ENCODE results near the gene IFITM5. TPM values are rescaled to one million over a fixed set of nuclear protein-coding genes. Genes with fewer than 3 reads are reported as not detected.
A peak's percentile ranks its signal among the peaks of the same experiment; 100 is the strongest.

The IFITM5 gene
- total and polyA plus RNA-seq, 2 donors from 2014 or later = not detected

GRCh38 chr11:316891-317301 is 17.6 kb upstream of the IFITM5 start:
- Histone ChIP-seq H3K9me3 (ENCODE audit: control insufficient read depth in 2 of 3, insufficient read depth in 1 of 3, low read length in 3 of 3) (no peaks in the 10 kb centered on the region), H3K9ac (ENCODE audit: low read length in 3 of 3) (peak overlapping the region in 1 of 3 donors; percentile 1), H3K4me3 (ENCODE audit: low read length in 3 of 3) (peak overlapping the region in 1 of 3 donors; percentile 82), H3K27ac (ENCODE audit: low read depth in 2 of 2, low read length in 2 of 2) (peak overlapping the region; percentile 63 to 64), H3K36me3 (ENCODE audit: control insufficient read depth in 2 of 3, insufficient read depth in 3 of 3, low read length in 3 of 3) (no peaks in the 10 kb centered on the region), H3K27me3 (ENCODE audit: control insufficient read depth, insufficient read depth, low read length) (peaks cover 4% of the 10 kb centered on the region), H3K4me1 (ENCODE audit: control insufficient read depth in 2 of 3, insufficient read depth in 2 of 3, low read depth in 1 of 3, low read length in 3 of 3) (peaks cover 3 to 22% (median 7%) of the 10 kb centered on the region in 3 donors)
- TF ChIP-seq, protein P1, sequence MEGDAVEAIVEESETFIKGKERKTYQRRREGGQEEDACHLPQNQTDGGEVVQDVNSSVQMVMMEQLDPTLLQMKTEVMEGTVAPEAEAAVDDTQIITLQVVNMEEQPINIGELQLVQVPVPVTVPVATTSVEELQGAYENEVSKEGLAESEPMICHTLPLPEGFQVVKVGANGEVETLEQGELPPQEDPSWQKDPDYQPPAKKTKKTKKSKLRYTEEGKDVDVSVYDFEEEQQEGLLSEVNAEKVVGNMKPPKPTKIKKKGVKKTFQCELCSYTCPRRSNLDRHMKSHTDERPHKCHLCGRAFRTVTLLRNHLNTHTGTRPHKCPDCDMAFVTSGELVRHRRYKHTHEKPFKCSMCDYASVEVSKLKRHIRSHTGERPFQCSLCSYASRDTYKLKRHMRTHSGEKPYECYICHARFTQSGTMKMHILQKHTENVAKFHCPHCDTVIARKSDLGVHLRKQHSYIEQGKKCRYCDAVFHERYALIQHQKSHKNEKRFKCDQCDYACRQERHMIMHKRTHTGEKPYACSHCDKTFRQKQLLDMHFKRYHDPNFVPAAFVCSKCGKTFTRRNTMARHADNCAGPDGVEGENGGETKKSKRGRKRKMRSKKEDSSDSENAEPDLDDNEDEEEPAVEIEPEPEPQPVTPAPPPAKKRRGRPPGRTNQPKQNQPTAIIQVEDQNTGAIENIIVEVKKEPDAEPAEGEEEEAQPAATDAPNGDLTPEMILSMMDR (IDR thresholded peaks at IDR 0.05; ENCODE audit: borderline replicate concordance, extremely low read depth, insufficient read depth) = no peak
- DNase-seq (peak in 1 of 5 donors; percentile 45), FAIRE-seq (no peak)
- intact Hi-C loops (cut with DNase I) = no loop called here

DNA sequence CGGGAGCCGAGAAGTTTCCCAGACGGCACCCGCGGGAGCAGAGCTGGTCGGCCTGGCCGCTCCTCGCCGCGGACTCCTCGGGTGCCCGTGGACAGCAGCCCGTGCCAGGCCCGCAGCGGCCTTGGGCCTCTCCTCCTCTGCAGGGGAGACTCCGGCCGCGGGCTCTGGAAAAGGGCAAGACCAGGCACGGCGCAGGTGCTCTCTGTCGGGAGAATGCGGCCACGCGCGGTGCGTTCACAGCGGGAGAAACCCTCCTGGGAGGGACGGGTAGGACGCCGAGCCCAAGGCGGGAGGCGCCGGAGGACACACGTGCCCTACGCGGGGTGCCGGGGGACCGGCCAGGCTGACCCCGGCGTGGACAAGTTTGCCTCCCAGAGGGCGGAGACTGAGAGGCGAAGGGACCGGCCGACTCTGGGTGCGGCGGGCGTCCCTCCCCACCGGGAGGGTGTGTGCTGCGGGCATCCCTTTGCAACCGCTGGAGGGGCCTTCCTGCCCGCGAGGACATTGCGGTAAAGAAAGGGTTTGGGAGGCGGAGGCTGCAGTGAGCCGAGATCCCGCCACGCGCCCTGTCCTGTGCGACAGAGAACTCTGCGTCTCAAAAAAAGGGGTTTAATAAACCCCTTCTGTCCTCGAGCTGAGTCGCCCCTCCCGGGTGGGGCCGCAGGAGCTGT is 16.8 kb upstream of the IFITM5 start:
- Histone ChIP-seq H3K9ac (ENCODE audit: low read length in 3 of 3) (peak overlapping the region in 1 of 3 donors; percentile 58), H3K27ac (ENCODE audit: low read depth in 2 of 2, low read length in 2 of 2) (peak overlapping the region; percentile 63 to 81), H3K4me1 (ENCODE audit: control insufficient read depth in 2 of 3, insufficient read depth in 2 of 3, low read depth in 1 of 3, low read length in 3 of 3) (peaks cover 3 to 24% (median 7%) of the 10 kb centered on the region in 3 donors), H3K27me3 (ENCODE audit: control insufficient read depth, insufficient read depth, low read length) (peaks cover 4% of the 10 kb centered on the region), H3K36me3 (ENCODE audit: control insufficient read depth in 2 of 3, insufficient read depth in 3 of 3, low read length in 3 of 3) (no peaks in the 10 kb centered on the region), H3K9me3 (ENCODE audit: control insufficient read depth in 2 of 3, insufficient read depth in 1 of 3, low read length in 3 of 3) (no peaks in the 10 kb centered on the region), H3K4me3 (ENCODE audit: low read length in 3 of 3) (peak overlapping the region in 1 of 3 donors; percentile 82)
- DNase-seq = peak in 3 of 5 donors; percentile 35 to 88 (median 62)
- FAIRE-seq = no peak
- intact Hi-C loops (cut with DNase I) = no loop called here
- TF ChIP-seq, protein P1 (IDR thresholded peaks at IDR 0.05; ENCODE audit: borderline replicate concordance, extremely low read depth, insufficient read depth) = no peak

- TF ChIP-seq, protein P1 (IDR thresholded peaks at IDR 0.05; ENCODE audit: borderline replicate concordance, extremely low read depth, insufficient read depth) = no peak
- no peak for FAIRE-seq
- Histone ChIP-seq H3K27ac (ENCODE audit: low read depth in 2 of 2, low read length in 2 of 2) (peak overlapping the region; percentile 63 to 81), H3K9me3 (ENCODE audit: control insufficient read depth in 2 of 3, insufficient read depth in 1 of 3, low read length in 3 of 3) (no peaks in the 10 kb centered on the region), H3K9ac (ENCODE audit: low read length in 3 of 3) (peak overlapping the region in 2 of 3 donors; percentile 58 to 85), H3K4me3 (ENCODE audit: low read length in 3 of 3) (peak overlapping the region in 2 of 3 donors; percentile 73 to 82), H3K27me3 (ENCODE audit: control insufficient read depth, insufficient read depth, low read length) (peaks cover 4% of the 10 kb centered on the region), H3K4me1 (ENCODE audit: control insufficient read depth in 2 of 3, insufficient read depth in 2 of 3, low read depth in 1 of 3, low read length in 3 of 3) (peaks cover 3 to 24% (median 7%) of the 10 kb centered on the region in 3 donors), H3K36me3 (ENCODE audit: control insufficient read depth in 2 of 3, insufficient read depth in 3 of 3, low read length in 3 of 3) (no peaks in the 10 kb centered on the region)
- DNase-seq = peak in 1 of 5 donors; percentile 77
- intact Hi-C loops (cut with DNase I) = no loop called here
These were observed 16.2 kb upstream of the IFITM5 start for GRCh38 chr11:315516-315994.
